Motor neuron (in vitro differentiated cells): ENCODE data around the gene AKAP5. TPM values are rescaled to one million over a fixed set of nuclear protein-coding genes. Genes with fewer than 3 reads are reported as not detected.

Source experiments
- ATAC-seq, 8 experiments: fragments of 200-7000 bp; cut with Tn5 transposase; replicated peaks in 6 of 8; 2 replicates each; pipeline ENCODE4 v1.8.0; 2021; ENCODE audit warnings: mild to moderate bottlenecking in 8 of 8, moderate library complexity in 8 of 8
- H3K27ac ChIP-seq, 2 donors: fragments of 250-450 bp; sonication (Bioruptor Pico); 2 replicates each; pipeline ENCODE4 v1.9.0; 2021; ENCODE audit warnings: antibody characterized with exemption in 2 of 2, mild to moderate bottlenecking in 2 of 2, moderate library complexity in 1 of 2
- H3K4me1 ChIP-seq, 2 donors: fragments of 250-450 bp; sonication (Bioruptor Pico); replicated peaks in 1 of 2; 2 replicates each; pipeline ENCODE4 v1.6.1; 2021; ENCODE audit warnings: antibody characterized with exemption in 2 of 2, mild to moderate bottlenecking in 2 of 2, moderate library complexity in 1 of 2
- H3K4me3 ChIP-seq, 5 donors: fragments of 250-450 bp; sonication (Bioruptor Pico); 2 replicates each; pipeline ENCODE4 v1.9.0; 2021; ENCODE audit warnings: antibody characterized with exemption in 5 of 5, mild to moderate bottlenecking in 5 of 5, moderate library complexity in 4 of 5
- WGBS, 10 experiments: fragments of 450-650 bp; shearing (Covaris generic); methylation state at CpG; one replicate each; pipeline ENCODE4 v1.0.0; 2022; 5-methylcytosine and 5-hydroxymethylcytosine counted together
- in situ Hi-C, 9 experiments: fragments of 400-800 bp; cut with MboI; loops; one replicate each; pipeline ENCODE4 v1.15.0; 2021; ENCODE audit warnings: low sequenced_read_pairs in 9 of 9, low pct_unique_long_range_greater_than_20kb in 2 of 9; ENCODE audit not compliant: unreplicated experiment in 9 of 9
- total RNA-seq, 8 experiments: library from RNA; unstranded; fragments of 300-600 nt; gene quantifications; 2 replicates each; pipeline versions ENCODE4 v1.2.3 to v1.2.4, GENCODE V29; 2022

The AKAP5 gene
- 1 to 10 TPM in 7 of 8 experiments, under 1 TPM in 1; 0.87 to 5.6 (median 4.7) TPM for total RNA-seq

GRCh38 chr14:64465191-64465822 lies at the start of gene AKAP5:
Gene AKAP5 (plus strand): TSS chr14:64465499. CDS start chr14:64468395, 2,896 bp downstream.
- peak; percentile 73 to 98 (median 98) for ATAC-seq
- peak within 1 kb of the TSS in 1 of 2 donors; percentile 5 for H3K27ac ChIP-seq
- H3K4me1 ChIP-seq = peaks cover 5 to 7% of the 10 kb centered on the region in 2 donors
- in situ Hi-C loops = no loop called here
- WGBS, 10 experiments = 0 to 17% (median 0%) methylated on average over 1 to 7 of the region's 74 CpGs; no CpG with 5 or more reads in 6 of the 10 experiments
- H3K4me3 ChIP-seq = peak within 1 kb of the TSS; percentile 51 to 90 (median 79)

- no peak overlapping the region for H3K4me3 ChIP-seq
- no peak for ATAC-seq
- peaks cover 3 to 5% of the 10 kb centered on the region in 2 donors for H3K4me1 ChIP-seq
- in situ Hi-C loops = no loop called here
- WGBS, 10 experiments = 57 to 100% (median 78%) methylated on average over 1 to 3 of the region's 3 CpGs; no CpG with 5 or more reads in 1 of the 10 experiments
- H3K27ac ChIP-seq = no peak overlapping the region
These were observed 48.9 kb upstream of the AKAP5 start for GRCh38 chr14:64416348-64416932.

- ATAC-seq = no peak
These were observed 48.1 kb upstream of the AKAP5 start for GRCh38 chr14:64417055-64417770.

GRCh38 chr14:64417771-64418125 lies 47.6 kb upstream of the AKAP5 start:
- 85 to 100% (median 93%) methylated on average over 1 to 7 of the region's 7 CpGs; no CpG with 5 or more reads in 3 of the 10 experiments for WGBS, 10 experiments
- in situ Hi-C loops = no loop called here

More at GRCh38 chr14:64417055-64417770, 48.1 kb upstream of the AKAP5 start:
- 83 to 100% (median 94%) methylated on average over 1 to 5 of the region's 5 CpGs; no CpG with 5 or more reads in 1 of the 10 experiments for WGBS, 10 experiments
- Histone ChIP-seq H3K4me1 (peaks cover 3 to 5% of the 10 kb centered on the region in 2 donors), H3K4me3 (no peak overlapping the region), H3K27ac (no peak overlapping the region)
- in situ Hi-C loops = no loop called here

GRCh38 chr14:64419003-64419402 lies 46.3 kb upstream of the AKAP5 start:
- Histone ChIP-seq H3K4me1 (peaks cover 5 to 7% of the 10 kb centered on the region in 2 donors), H3K4me3 (no peak overlapping the region), H3K27ac (no peak overlapping the region)
- in situ Hi-C loops = no loop called here
- WGBS, 10 experiments = 73 to 100% (median 100%) methylated on average over 1 to 5 of the region's 7 CpGs; no CpG with 5 or more reads in 3 of the 10 experiments
- no peak for ATAC-seq

More at GRCh38 chr14:64417771-64418125, 47.6 kb upstream of the AKAP5 start:
- Histone ChIP-seq H3K4me1 (peaks cover 3 to 5% of the 10 kb centered on the region in 2 donors), H3K4me3 (no peak overlapping the region), H3K27ac (no peak overlapping the region)
- ATAC-seq = no peak

- 21 to 57% (median 47%) methylated on average over 1 to 8 of the region's 8 CpGs; no CpG with 5 or more reads in 1 of the 10 experiments for WGBS, 10 experiments
- ATAC-seq = peak in 1 of 8 experiments; percentile 79
- Histone ChIP-seq H3K4me3 (no peak overlapping the region), H3K4me1 (peaks cover 12 to 13% of the 10 kb centered on the region in 2 donors), H3K27ac (no peak overlapping the region)
- in situ Hi-C loops = no loop called here
These were observed 44.1 kb upstream of the AKAP5 start for GRCh38 chr14:64421166-64421565.

GRCh38 chr14:64422005-64422404 lies 43.3 kb upstream of the AKAP5 start:
- Histone ChIP-seq H3K4me3 (no peak overlapping the region), H3K4me1 (peaks cover 12 to 13% of the 10 kb centered on the region in 2 donors), H3K27ac (no peak overlapping the region)
- 60 to 100% (median 100%) methylated on average over 1 of the region's 1 CpG; no CpG with 5 or more reads in 1 of the 10 experiments for WGBS, 10 experiments
- ATAC-seq = no peak
- in situ Hi-C loops = no loop called here

GRCh38 chr14:64422756-64423155 lies 42.5 kb upstream of the AKAP5 start:
- 88 to 100% (median 94%) methylated on average over 3 to 7 of the region's 7 CpGs for WGBS, 10 experiments

GRCh38 chr14:64423987-64424386 lies 41.3 kb upstream of the AKAP5 start:
- Histone ChIP-seq H3K4me3 (no peak overlapping the region), H3K4me1 (peaks cover 12 to 13% of the 10 kb centered on the region in 2 donors), H3K27ac (peak overlapping the region; percentile 58 to 75)
- ATAC-seq = peak in 5 of 8 experiments; percentile 95 to 98 (median 97)
- WGBS, 10 experiments = 0 to 100% (median 46%) methylated on average over 1 to 4 of the region's 6 CpGs; no CpG with 5 or more reads in 4 of the 10 experiments
- in situ Hi-C loops = no loop called here

More at GRCh38 chr14:64422756-64423155, 42.5 kb upstream of the AKAP5 start:
- in situ Hi-C loops = no loop called here
- Histone ChIP-seq H3K4me3 (no peak overlapping the region), H3K27ac (no peak overlapping the region), H3K4me1 (peaks cover 12 to 13% of the 10 kb centered on the region in 2 donors)
- ATAC-seq = no peak

GRCh38 chr14:64434528-64434927 lies 30.8 kb upstream of the AKAP5 start:
- Histone ChIP-seq H3K4me3 (no peak overlapping the region), H3K4me1 (no peaks in the 10 kb centered on the region), H3K27ac (no peak overlapping the region)
- in situ Hi-C loops = no loop called here
- 92 to 100% (median 100%) methylated on average over 1 to 3 of the region's 3 CpGs; no CpG with 5 or more reads in 4 of the 10 experiments for WGBS, 10 experiments
- ATAC-seq = no peak

GRCh38 chr14:64438181-64438841 lies 27.0 kb upstream of the AKAP5 start:
- ATAC-seq = peak in 2 of 8 experiments; percentile 49 to 76
- in situ Hi-C loops = no loop called here
- H3K27ac ChIP-seq = no peak overlapping the region

GRCh38 chr14:64439141-64439540 lies 26.2 kb upstream of the AKAP5 start:
- in situ Hi-C loops = no loop called here
- ATAC-seq = no peak
- no peak overlapping the region for H3K4me3 ChIP-seq
- WGBS, 10 experiments = 60 to 100% (median 94%) methylated on average over 1 to 5 of the region's 6 CpGs
- H3K27ac ChIP-seq = no peak overlapping the region
- peaks cover 0 to 10% of the 10 kb centered on the region in 2 donors for H3K4me1 ChIP-seq

More at GRCh38 chr14:64438181-64438841, 27.0 kb upstream of the AKAP5 start:
- 0 to 100% (median 89%) methylated on average over 1 to 3 of the region's 3 CpGs; no CpG with 5 or more reads in 1 of the 10 experiments for whole genome bisulfite sequencing, 10 experiments
- Histone ChIP-seq H3K4me1 (peaks cover 0 to 10% of the 10 kb centered on the region in 2 donors), H3K4me3 (no peak overlapping the region)
